Lower leg skin (tissue), 4 donors: Measurements from ENCODE around the gene DLX3. TPM values are rescaled to one million over a fixed set of nuclear protein-coding genes. Genes with fewer than 3 reads are reported as not detected.

ENCODE experiments used
- DNase-seq, 2 donors: peaks; one replicate each; pipeline ENCODE4 v3.0.0-alpha.2; 2019; ENCODE audit warnings: low spot score in 2 of 2
- H3K4me3 ChIP-seq: fragments of 200-600 bp; sonication (generic); 2 replicates; pipeline ENCODE4 v1.5.1; 2017; ENCODE audit warnings: mild to moderate bottlenecking, low read depth; ENCODE audit not compliant: poor library complexity, severe bottlenecking
- CTCF ChIP-seq, 3 donors: fragments of 450-650 bp; IDR thresholded peaks; one replicate each; pipeline ENCODE4 v1.5.1; 2016; ENCODE audit warnings: antibody characterized with exemption in 3 of 3, mild to moderate bottlenecking in 3 of 3, moderate library complexity in 2 of 3
- POLR2A ChIP-seq, 2 donors: fragments of 450-650 bp; IDR thresholded peaks; one replicate each; pipeline ENCODE4 v1.6.1; 2016 to 2017; ENCODE audit warnings: antibody characterized with exemption in 2 of 2, mild to moderate bottlenecking in 1 of 2, moderate library complexity in 1 of 2
- WGBS, 2 donors: methylation state at CpG; one replicate each; pipeline ENCODE4 v1.1.5; 2018; 5-methylcytosine and 5-hydroxymethylcytosine counted together
- intact Hi-C: fragments of 100-400 bp; cut with DNase I; formaldehyde crosslinking; loops from one replicate; pipeline ENCODE4 v1.15.0; 2023; ENCODE audit warnings: low total_unique reads
- total RNA-seq, 4 donors: library from RNA; depleted of rRNA; stranded (reverse); fragments of >200 nt; gene quantifications; one replicate each; pipeline ENCODE4 v1.1.0, GENCODE V29; 2016

Gene DLX3
- total RNA-seq, 4 donors from 2014 or later, result 28.8 to 36.5 (median 29.9) TPM

GRCh38 chr17:49965524-49965909, 29.5 kb downstream of the DLX3 start:
- intact Hi-C loops, result no loop called here
- TF ChIP-seq CTCF (IDR thresholded peaks at IDR 0.05) (no peak), POLR2A (IDR thresholded peaks at IDR 0.05) (no peak)
- no peak for DNase-seq
- H3K4me3 ChIP-seq, result no peak overlapping the region
- WGBS, 2 donors, result 46 to 55% methylated on average over 16 of the region's 16 CpGs

GRCh38 chr17:49964769-49965523, 30.1 kb downstream of the DLX3 start:
- no peak overlapping the region for H3K4me3 ChIP-seq
- WGBS, 2 donors, result 45 to 61% methylated on average over 52 of the region's 52 CpGs

GRCh38 chr17:49964303-49964768, 30.7 kb downstream of the DLX3 start:
- intact Hi-C loops, result no loop called here
- H3K4me3 ChIP-seq, result no peak overlapping the region
- TF ChIP-seq CTCF (IDR thresholded peaks at IDR 0.05) (no peak), POLR2A (IDR thresholded peaks at IDR 0.05) (no peak)
- WGBS, 2 donors, result 32 to 44% methylated on average over 18 of the region's 18 CpGs
- no peak for DNase-seq

More at GRCh38 chr17:49964769-49965523, 30.1 kb downstream of the DLX3 start:
- DNase-seq, result no peak
- intact Hi-C loops, result no loop called here
- TF ChIP-seq CTCF (IDR thresholded peaks at IDR 0.05) (no peak), POLR2A (IDR thresholded peaks at IDR 0.05) (no peak)

- WGBS, 2 donors, result 26 to 29% methylated on average over 51 to 52 of the region's 52 CpGs
- no peak for DNase-seq
- no peak overlapping the region for H3K4me3 ChIP-seq
- intact Hi-C loops, result no loop called here
- TF ChIP-seq CTCF (IDR thresholded peaks at IDR 0.05) (no peak), POLR2A (IDR thresholded peaks at IDR 0.05) (no peak)
Measured at GRCh38 chr17:49963626-49964302, 31.3 kb downstream of the DLX3 start.

GRCh38 chr17:49963309-49963625, 31.8 kb downstream of the DLX3 start:
- DNase-seq, result no peak
- 40 to 61% methylated on average over 4 of the region's 4 CpGs for WGBS, 2 donors
- no peak overlapping the region for H3K4me3 ChIP-seq
- no peak for TF ChIP-seq CTCF (IDR thresholded peaks at IDR 0.05)
- intact Hi-C loops, result no loop called here
